GM19238 (cell line): ENCODE data around the gene PARVA.

Experiments used
- DNase-seq: peaks from one replicate; pipeline ENCODE4 v3.0.0; 2011; ENCODE audit warnings: low spot score; ENCODE audit not compliant: insufficient read length

PARVA gene

GRCh38 chr11:12430954-12431595, 53.7 kb downstream of the PARVA start:
- no peak for DNase-seq

GRCh38 chr11:12432507-12432906, 55.1 kb downstream of the PARVA start:
- no peak for DNase-seq

- DNase-seq: no peak
Measured at GRCh38 chr11:12433121-12433520, 55.8 kb downstream of the PARVA start.

GRCh38 chr11:12433571-12434324, 56.4 kb downstream of the PARVA start:
- no peak for DNase-seq

GRCh38 chr11:12434325-12434654, 56.9 kb downstream of the PARVA start:
- DNase-seq: no peak

GRCh38 chr11:12435264-12435663, 57.9 kb downstream of the PARVA start:
- no peak for DNase-seq

- no peak for DNase-seq
Measured at GRCh38 chr11:12436266-12436665, 58.9 kb downstream of the PARVA start.

- DNase-seq: no peak
Measured at GRCh38 chr11:12438291-12438690, 60.9 kb downstream of the PARVA start.

- DNase-seq: no peak
Measured at GRCh38 chr11:12439615-12440014, 62.2 kb downstream of the PARVA start.

- no peak for DNase-seq
Measured at GRCh38 chr11:12440565-12440964, 63.2 kb downstream of the PARVA start.

- DNase-seq: no peak
Measured at GRCh38 chr11:12441231-12441861, 64.0 kb downstream of the PARVA start.

GRCh38 chr11:12444601-12445000, 67.2 kb downstream of the PARVA start:
- DNase-seq: no peak

GRCh38 chr11:12445001-12445400, 67.6 kb downstream of the PARVA start:
- no peak for DNase-seq

- DNase-seq: no peak
Measured at GRCh38 chr11:12446863-12447262, 69.5 kb downstream of the PARVA start.

GRCh38 chr11:12448131-12448939, 71.0 kb downstream of the PARVA start:
- no peak for DNase-seq

GRCh38 chr11:12449961-12450715, 72.8 kb downstream of the PARVA start:
- no peak for DNase-seq

- DNase-seq: no peak
Measured at GRCh38 chr11:12451179-12451814, 73.9 kb downstream of the PARVA start.

GRCh38 chr11:12453243-12453642, 75.9 kb downstream of the PARVA start:
- no peak for DNase-seq

GRCh38 chr11:12454782-12455181, 77.4 kb downstream of the PARVA start:
- no peak for DNase-seq

- DNase-seq: no peak
Measured at GRCh38 chr11:12455938-12456337, 78.6 kb downstream of the PARVA start.
